GM15510 (cell line): ENCODE results near the gene ANKLE2.

Experiments used
- POLR2A ChIP-seq: IDR thresholded peaks from 3 replicates; pipeline ENCODE4 v1.6.1; 2011; ENCODE audit warnings: borderline replicate concordance; ENCODE audit not compliant: insufficient read length; ENCODE audit errors: extremely low read depth

Gene ANKLE2

GRCh38 chr12:132781938-132782337 is 20.3 kb upstream of the ANKLE2 start:
- TF ChIP-seq POLR2A, result no peak

- no peak for TF ChIP-seq POLR2A
Observed at GRCh38 chr12:132779781-132780353, 18.2 kb upstream of the ANKLE2 start.

- no peak for TF ChIP-seq POLR2A
Observed at GRCh38 chr12:132777614-132778013, 16.0 kb upstream of the ANKLE2 start.

GRCh38 chr12:132776816-132777568 is 15.4 kb upstream of the ANKLE2 start:
- TF ChIP-seq POLR2A, result no peak

GRCh38 chr12:132775502-132776229 is 14.0 kb upstream of the ANKLE2 start:
- no peak for TF ChIP-seq POLR2A

GRCh38 chr12:132774646-132775275 is 13.1 kb upstream of the ANKLE2 start:
- TF ChIP-seq POLR2A, result no peak

- no peak for TF ChIP-seq POLR2A
Observed at GRCh38 chr12:132774159-132774558, 12.5 kb upstream of the ANKLE2 start.

GRCh38 chr12:132773077-132773955 is 11.7 kb upstream of the ANKLE2 start:
- no peak for TF ChIP-seq POLR2A

GRCh38 chr12:132772606-132773005 is 11.0 kb upstream of the ANKLE2 start:
- TF ChIP-seq POLR2A, result no peak

GRCh38 chr12:132771126-132771838 is 9.7 kb upstream of the ANKLE2 start:
- no peak for TF ChIP-seq POLR2A

- TF ChIP-seq POLR2A, result no peak
Observed at GRCh38 chr12:132766380-132767085, 4.9 kb upstream of the ANKLE2 start.

GRCh38 chr12:132765361-132765760 is 3.7 kb upstream of the ANKLE2 start:
- TF ChIP-seq POLR2A, result no peak

- TF ChIP-seq POLR2A, result no peak
Observed at GRCh38 chr12:132764231-132764630, 2.6 kb upstream of the ANKLE2 start.

- TF ChIP-seq POLR2A, result peak; percentile 83
Observed at GRCh38 chr12:132761921-132762583, 420 bp upstream of the ANKLE2 start.
